HEK293T (cell line): Measurements from ENCODE around the gene KRTAP12-1.

ENCODE experiments used
- CTCF ChIA-PET: fragments of 350-600 bp; formaldehyde crosslinking; extraction: SDS; loops from one replicate; lab custom pipeline; 2021; ENCODE audit warnings: antibody characterized with exemption, inconsistent platforms; lab: Yijun Ruan, JAX
- POLR2A ChIA-PET: fragments of 350-600 bp; formaldehyde crosslinking; extraction: SDS; loops from one replicate; lab custom pipeline; 2020; ENCODE audit warnings: antibody characterized with exemption, inconsistent platforms; lab: Yijun Ruan, JAX
- DNase-seq: peaks from one replicate; pipeline ENCODE4 v3.0.0; 2012; ENCODE audit warnings: mixed read lengths; ENCODE audit errors: extremely low spot score
- ARNT ChIP-seq: fragments of 450-650 bp; IDR thresholded peaks from 2 replicates; pipeline ENCODE4 v1.6.1; 2017; ENCODE audit warnings: mild to moderate bottlenecking
- BHLHE40 ChIP-seq: fragments of 450-650 bp; IDR thresholded peaks from 2 replicates; pipeline ENCODE4 v1.6.1; 2016; ENCODE audit warnings: mild to moderate bottlenecking, moderate library complexity, borderline replicate concordance
- CTBP1 ChIP-seq: fragments of 450-650 bp; IDR thresholded peaks from 2 replicates; pipeline ENCODE4 v1.6.1; 2016; ENCODE audit warnings: borderline replicate concordance
- ELF4 ChIP-seq: fragments of 450-650 bp; IDR thresholded peaks from 2 replicates; pipeline ENCODE4 v1.6.1; 2017; ENCODE audit warnings: antibody characterized with exemption
- FOXA1 ChIP-seq: fragments of 450-650 bp; IDR thresholded peaks from 2 replicates; pipeline ENCODE4 v1.6.1; 2016; ENCODE audit warnings: mild to moderate bottlenecking
- FOXK2 ChIP-seq: fragments of 450-650 bp; IDR thresholded peaks from 2 replicates; pipeline ENCODE4 v1.6.1; 2016; ENCODE audit warnings: mild to moderate bottlenecking
- FOXM1 ChIP-seq: fragments of 450-650 bp; IDR thresholded peaks from 2 replicates; pipeline ENCODE4 v1.6.1; 2017; ENCODE audit warnings: mild to moderate bottlenecking, borderline replicate concordance
- HDGF ChIP-seq: fragments of 450-650 bp; IDR thresholded peaks from 2 replicates; pipeline ENCODE4 v1.6.1; 2017; ENCODE audit warnings: antibody characterized with exemption, borderline replicate concordance
- L3MBTL2 ChIP-seq: fragments of 450-650 bp; conservative IDR thresholded peaks from 2 replicates; pipeline ENCODE4 v1.6.1; 2016; ENCODE audit warnings: mild to moderate bottlenecking
- LEF1 ChIP-seq: fragments of 450-650 bp; IDR thresholded peaks from 2 replicates; pipeline ENCODE4 v1.6.1; 2017; ENCODE audit warnings: mild to moderate bottlenecking, borderline replicate concordance
- NFRKB ChIP-seq: fragments of 450-650 bp; IDR thresholded peaks from 2 replicates; pipeline ENCODE4 v1.6.1; 2016; ENCODE audit warnings: mild to moderate bottlenecking, moderate library complexity
- SP1 ChIP-seq: fragments of 450-650 bp; IDR thresholded peaks from 2 replicates; pipeline ENCODE4 v1.6.1; 2017
- SUZ12 ChIP-seq: fragments of 450-650 bp; IDR thresholded peaks from 2 replicates; pipeline ENCODE4 v1.6.1; 2016; ENCODE audit warnings: mild to moderate bottlenecking
- TARDBP ChIP-seq: fragments of 450-650 bp; IDR thresholded peaks from 2 replicates; pipeline ENCODE4 v1.6.1; 2016
- ZNF384 ChIP-seq: fragments of 450-650 bp; IDR thresholded peaks from 2 replicates; pipeline ENCODE4 v1.6.1; 2016
- TF ChIP-seq, protein P1 (sequence below): fragments of 450-650 bp; IDR thresholded peaks from 2 replicates; pipeline ENCODE4 v1.6.1; 2016

The KRTAP12-1 gene

GRCh38 chr21:44656868-44657267 is 25.1 kb downstream of the KRTAP12-1 start:
- DNase-seq = no peak
- CTCF ChIA-PET = no interaction called here
- POLR2A ChIA-PET = no interaction called here
- no peak for TF ChIP-seq FOXK2
- TF ChIP-seq ARNT = no peak
- TF ChIP-seq CTBP1 = no peak
- TF ChIP-seq, protein P1, sequence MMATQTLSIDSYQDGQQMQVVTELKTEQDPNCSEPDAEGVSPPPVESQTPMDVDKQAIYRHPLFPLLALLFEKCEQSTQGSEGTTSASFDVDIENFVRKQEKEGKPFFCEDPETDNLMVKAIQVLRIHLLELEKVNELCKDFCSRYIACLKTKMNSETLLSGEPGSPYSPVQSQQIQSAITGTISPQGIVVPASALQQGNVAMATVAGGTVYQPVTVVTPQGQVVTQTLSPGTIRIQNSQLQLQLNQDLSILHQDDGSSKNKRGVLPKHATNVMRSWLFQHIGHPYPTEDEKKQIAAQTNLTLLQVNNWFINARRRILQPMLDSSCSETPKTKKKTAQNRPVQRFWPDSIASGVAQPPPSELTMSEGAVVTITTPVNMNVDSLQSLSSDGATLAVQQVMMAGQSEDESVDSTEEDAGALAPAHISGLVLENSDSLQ = no peak
- TF ChIP-seq ELF4 = no peak

GRCh38 chr21:44654576-44655175 is 27.3 kb downstream of the KRTAP12-1 start, which contains the start of gene KRTAP12-4:
Gene KRTAP12-4 (minus strand): TSS chr21:44654659. CDS start chr21:44654614, 45 bp downstream.
- CTCF ChIA-PET = no interaction called here
- TF ChIP-seq ELF4 = no peak
- TF ChIP-seq CTBP1 = no peak
- no peak for TF ChIP-seq LEF1
- no peak for DNase-seq
- POLR2A ChIA-PET = no interaction called here

DNA sequence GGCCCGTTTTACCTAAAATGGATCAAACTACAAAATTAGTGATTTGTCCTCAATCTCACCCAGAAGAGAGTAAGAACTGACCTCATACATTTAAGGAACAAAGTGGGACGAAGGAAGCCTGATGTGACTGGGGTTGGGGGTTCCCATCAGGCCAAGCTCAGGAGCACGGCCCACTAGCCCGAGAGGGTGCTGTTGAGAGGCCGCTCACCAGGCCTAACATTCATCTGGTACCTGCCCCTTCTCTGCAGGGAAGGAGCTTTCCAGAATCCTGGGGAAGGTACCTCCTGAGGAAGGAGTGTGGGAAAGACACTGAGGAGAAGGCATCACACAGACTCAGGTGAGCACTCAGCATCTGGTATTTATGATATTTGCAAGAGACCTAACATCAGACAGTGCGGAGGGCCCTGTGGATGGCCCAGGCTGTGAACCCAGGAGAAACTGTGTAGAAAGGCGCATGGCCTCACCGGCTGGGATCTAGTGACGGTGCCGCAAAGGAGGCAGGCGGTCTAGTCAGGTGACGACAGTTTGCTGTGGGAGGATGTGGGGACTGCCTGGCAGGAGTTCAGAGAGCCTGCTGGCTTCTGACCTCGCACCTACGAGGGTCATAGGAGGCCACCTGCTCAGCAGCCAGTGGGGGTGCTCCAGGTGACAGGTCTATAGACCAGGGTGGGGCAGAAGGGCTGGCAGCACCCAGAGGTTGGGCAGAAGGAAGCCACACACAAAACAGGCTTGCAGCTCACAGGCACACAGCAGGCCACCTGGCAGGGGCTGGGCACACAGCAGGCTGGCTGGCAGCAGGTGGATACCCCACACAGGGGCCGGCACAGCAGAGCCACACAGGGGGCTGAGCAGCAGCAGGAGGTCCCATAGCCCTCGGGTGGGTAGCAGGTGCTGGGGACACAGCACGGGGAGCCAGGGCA is 28.0 kb downstream of the KRTAP12-1 start:
- DNase-seq = no peak
- CTCF ChIA-PET = no interaction called here
- no peak for TF ChIP-seq LEF1
- TF ChIP-seq FOXK2 = no peak
- TF ChIP-seq TARDBP = no peak
- TF ChIP-seq L3MBTL2 = no peak
- TF ChIP-seq NFRKB = no peak
- no peak for TF ChIP-seq FOXA1
- TF ChIP-seq ZNF384 = no peak
- no peak for TF ChIP-seq ARNT
- TF ChIP-seq, protein P1 = no peak
- no peak for TF ChIP-seq FOXM1
- no peak for TF ChIP-seq ELF4
- no peak for TF ChIP-seq SP1
- POLR2A ChIA-PET = no interaction called here

GRCh38 chr21:44653123-44653522 is 28.8 kb downstream of the KRTAP12-1 start:
- no peak for DNase-seq
- TF ChIP-seq L3MBTL2 (peak; percentile 47), SUZ12 (no peak), FOXA1 (no peak), FOXM1 (no peak), CTBP1 (no peak), SP1 (no peak)
- POLR2A ChIA-PET = no interaction called here
- CTCF ChIA-PET = no interaction called here

DNA sequence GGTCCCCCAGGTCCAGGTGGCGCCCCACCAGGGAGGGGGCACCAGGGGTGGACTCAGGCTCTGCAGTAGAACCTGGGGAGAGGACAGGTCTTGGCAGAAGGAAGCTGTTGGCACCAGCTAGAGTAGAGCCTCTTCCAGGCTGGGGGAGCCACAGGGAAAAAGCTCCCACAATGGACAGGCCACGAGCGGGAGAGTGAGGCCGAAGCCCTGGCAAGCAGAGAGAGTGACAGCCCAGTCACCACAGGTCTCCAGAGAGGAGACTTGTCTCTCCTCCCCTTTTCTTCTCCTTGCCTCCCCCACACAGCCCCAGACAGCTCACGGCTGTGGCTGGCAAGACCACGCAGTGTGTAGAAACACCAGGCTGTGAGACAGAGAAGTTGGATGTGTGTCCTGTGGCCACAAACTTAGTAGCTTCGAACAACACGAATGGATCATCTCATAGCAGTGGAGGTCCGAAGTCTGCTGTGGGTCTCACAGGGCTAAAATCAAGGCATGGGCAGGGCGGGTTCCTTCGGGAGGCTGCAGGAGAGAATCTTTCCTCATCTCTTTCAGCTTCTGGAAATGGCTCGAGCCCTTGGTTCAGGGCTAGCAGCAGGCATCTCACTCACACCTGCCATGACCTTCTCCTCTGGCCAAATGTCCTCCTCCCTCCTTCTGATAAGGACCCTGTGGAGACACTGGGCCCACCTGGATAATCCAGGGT is 30.8 kb downstream of the KRTAP12-1 start:
- POLR2A ChIA-PET = no interaction called here
- TF ChIP-seq CTBP1 = no peak
- no peak for TF ChIP-seq FOXK2
- TF ChIP-seq ZNF384 = no peak
- no peak for TF ChIP-seq FOXA1
- TF ChIP-seq FOXM1 = no peak
- TF ChIP-seq SP1 = no peak
- TF ChIP-seq HDGF = no peak
- TF ChIP-seq TARDBP = no peak
- TF ChIP-seq NFRKB = no peak
- no peak for TF ChIP-seq SUZ12
- no peak for TF ChIP-seq L3MBTL2
- TF ChIP-seq BHLHE40 = no peak
- TF ChIP-seq, protein P1 = no peak
- no peak for TF ChIP-seq LEF1
- TF ChIP-seq ARNT = no peak
- TF ChIP-seq ELF4 = no peak
- no peak for DNase-seq
- CTCF ChIA-PET = no interaction called here

DNA sequence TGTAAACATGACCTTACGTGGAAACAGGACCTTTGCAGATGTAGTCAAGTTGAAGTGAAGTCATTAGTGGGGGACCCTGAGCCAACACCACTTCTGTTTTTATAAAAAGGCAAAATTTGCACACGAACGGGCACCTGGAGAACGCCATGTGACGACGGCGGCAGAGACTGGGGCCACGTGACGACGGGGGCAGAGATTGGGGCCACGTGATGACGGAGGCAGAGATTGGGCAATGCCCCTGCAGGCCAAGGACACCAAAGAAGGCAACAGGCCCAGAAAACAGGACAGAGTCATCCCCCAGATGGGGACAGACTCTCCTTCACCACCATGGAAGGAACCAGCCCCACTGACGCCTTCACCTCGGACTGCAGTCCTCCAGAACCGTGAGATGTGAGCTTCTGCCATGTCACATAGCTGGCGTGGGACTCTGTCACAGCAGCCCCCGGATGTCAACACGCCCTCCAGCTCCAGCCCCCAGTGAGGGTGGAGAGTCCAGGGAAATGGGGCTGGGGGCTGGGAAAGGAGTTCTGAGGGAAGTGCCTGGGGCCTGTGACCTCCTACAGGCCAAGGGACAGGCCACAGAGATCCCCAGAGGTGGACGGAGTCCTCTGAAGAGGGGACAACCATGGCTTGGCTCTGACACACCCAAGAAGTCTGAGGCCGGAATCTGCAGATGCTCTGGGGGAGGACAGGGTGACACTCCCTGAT is 31.5 kb downstream of the KRTAP12-1 start:
- no peak for DNase-seq
- TF ChIP-seq ZNF384 (no peak), BHLHE40 (no peak), FOXK2 (no peak), TARDBP (no peak), FOXA1 (no peak), NFRKB (no peak), CTBP1 (no peak), SP1 (no peak), ELF4 (no peak), SUZ12 (no peak)
- TF ChIP-seq, protein P1 = no peak
- ChIA-PET CTCF (no interaction called here), POLR2A (no interaction called here)
